Neural cell (in vitro differentiated cells): Measurements from ENCODE around the gene AGRP. TPM values are rescaled to one million over a fixed set of nuclear protein-coding genes. Genes with fewer than 3 reads are reported as not detected.

Experiments used
- H2AFZ ChIP-seq: fragments of 200-600, 300-800 bp; sonication (generic), shearing (Covaris generic); 2 replicates; pipeline ENCODE4 v1.6.0; 2014; ENCODE audit warnings: low read depth, mild to moderate bottlenecking, antibody characterized with exemption, low read length, moderate library complexity
- H3F3A ChIP-seq: fragments of 200-600 bp; shearing (Covaris generic); 2 replicates; pipeline ENCODE4 v1.6.1; 2016; ENCODE audit warnings: mild to moderate bottlenecking, moderate library complexity, mixed read lengths, antibody characterized with exemption, low read length; ENCODE audit not compliant: insufficient read depth, poor library complexity, severe bottlenecking
- H3K27ac ChIP-seq: fragments of 200-600, 300-800 bp; sonication (generic), shearing (Covaris generic); 2 replicates; pipeline ENCODE4 v1.5.1; 2014; ENCODE audit warnings: mild to moderate bottlenecking, low read length, moderate library complexity
- H3K27me3 ChIP-seq: fragments of 300-800, 200-600 bp; sonication (generic), shearing (Covaris generic); 2 replicates; pipeline ENCODE4 v1.6.0; 2014; ENCODE audit warnings: mild to moderate bottlenecking, low read depth, low read length, moderate library complexity; ENCODE audit not compliant: insufficient read depth
- H3K36me3 ChIP-seq: fragments of 300-800, 200-600 bp; sonication (generic), shearing (Covaris generic); 2 replicates; pipeline ENCODE4 v1.5.1; 2014; ENCODE audit warnings: mild to moderate bottlenecking, antibody characterized with exemption, low read length, moderate library complexity; ENCODE audit not compliant: insufficient read depth
- H3K4me2 ChIP-seq: fragments of 300-800, 200-600 bp; sonication (generic), shearing (Covaris generic); 2 replicates; pipeline ENCODE4 v1.6.0; 2014; ENCODE audit warnings: mild to moderate bottlenecking, low read length
- H3K4me3 ChIP-seq: fragments of 300-800, 200-600 bp; sonication (generic), shearing (Covaris generic); 2 replicates; pipeline ENCODE4 v1.5.1; 2014; ENCODE audit warnings: mild to moderate bottlenecking, low read length, moderate library complexity
- H3K79me2 ChIP-seq: fragments of 200-600 bp; shearing (Covaris generic); replicated peaks from 2 replicates; pipeline ENCODE4 v1.6.0; 2014; ENCODE audit warnings: mild to moderate bottlenecking, low read length, moderate library complexity; ENCODE audit not compliant: insufficient read depth
- H3K9ac ChIP-seq: fragments of 300-800, 200-600 bp; sonication (generic), shearing (Covaris generic); 2 replicates; pipeline ENCODE4 v1.6.1; 2016; ENCODE audit warnings: mild to moderate bottlenecking, low read length, mixed read lengths
- H3K9me2 ChIP-seq: fragments of 200-600 bp; shearing (Covaris generic); 2 replicates; pipeline ENCODE4 v1.6.1; 2016; ENCODE audit warnings: mild to moderate bottlenecking, low read length, mixed read lengths; ENCODE audit not compliant: insufficient read depth
- H3K9me3 ChIP-seq: fragments of 200-600, 300-800 bp; sonication (generic), shearing (Covaris generic); 2 replicates; pipeline ENCODE4 v1.6.1; 2016; ENCODE audit warnings: mild to moderate bottlenecking, mixed run types, low read length, moderate library complexity, mixed read lengths
- H4K20me1 ChIP-seq: fragments of 200-600 bp; shearing (Covaris generic); 2 replicates; pipeline ENCODE4 v1.6.1; 2016; ENCODE audit warnings: mild to moderate bottlenecking, mixed run types; ENCODE audit not compliant: insufficient read depth
- CTCF ChIP-seq: fragments of 450-650 bp; IDR thresholded peaks from 2 replicates; pipeline ENCODE4 v1.5.1; 2014; ENCODE audit warnings: antibody characterized with exemption, mild to moderate bottlenecking, moderate library complexity; ENCODE audit not compliant: poor library complexity, severe bottlenecking
- EP300 ChIP-seq: fragments of 450-650 bp; conservative IDR thresholded peaks from 2 replicates; pipeline ENCODE4 v1.6.1; 2014; ENCODE audit warnings: antibody characterized with exemption, mild to moderate bottlenecking, moderate library complexity; ENCODE audit not compliant: poor library complexity, severe bottlenecking
- EZH2 ChIP-seq: fragments of 200-600, 300-800 bp; shearing (Covaris generic), sonication (generic); IDR thresholded peaks from 2 replicates; pipeline ENCODE4 v1.6.1; 2014; ENCODE audit warnings: antibody characterized with exemption, low read length, borderline replicate concordance, mild to moderate bottlenecking; ENCODE audit not compliant: insufficient read depth, poor library complexity, severe bottlenecking
- POLR2AphosphoS5 ChIP-seq: IDR thresholded peaks from 2 replicates; pipeline ENCODE4 v1.6.1; 2012
- RAD21 ChIP-seq: fragments of 450-650 bp; conservative IDR thresholded peaks from 2 replicates; pipeline ENCODE4 v1.6.1; 2014; ENCODE audit warnings: antibody characterized with exemption, mild to moderate bottlenecking, moderate library complexity
- REST ChIP-seq: IDR thresholded peaks from 2 replicates; pipeline ENCODE4 v1.6.1; 2012; ENCODE audit warnings: borderline replicate concordance
- SMC3 ChIP-seq: fragments of 450-650 bp; conservative IDR thresholded peaks from 2 replicates; pipeline ENCODE4 v1.6.1; 2014; ENCODE audit warnings: antibody characterized with exemption, mild to moderate bottlenecking, moderate library complexity; ENCODE audit not compliant: poor library complexity
- polyA plus RNA-seq: library from polyadenylated mRNA; depleted of rRNA; stranded (reverse); fragments of >200 nt; gene quantifications from 2 replicates; pipeline ENCODE4 v1.2.3, GENCODE V29; 2014

The AGRP gene
- polyA plus RNA-seq, 1 donor from 2014 or later, result not detected

GRCh38 chr16:67444259-67445125 lies 38.9 kb downstream of the AGRP start:
- Histone ChIP-seq H2AFZ (no peak overlapping the region), H3F3A (no peaks in the 10 kb centered on the region), H3K27me3 (no peaks in the 10 kb centered on the region), H4K20me1 (no peaks in the 10 kb centered on the region), H3K9me3 (no peaks in the 10 kb centered on the region), H3K9ac (no peak overlapping the region), H3K79me2 (no peaks in the 10 kb centered on the region), H3K4me3 (no peak overlapping the region), H3K9me2 (no peaks in the 10 kb centered on the region), H3K27ac (no peak overlapping the region), H3K4me2 (no peak overlapping the region), H3K36me3 (no peaks in the 10 kb centered on the region)
- TF ChIP-seq RAD21 (no peak), POLR2AphosphoS5 (no peak), SMC3 (no peak), EP300 (no peak), EZH2 (no peak), CTCF (no peak)

GRCh38 chr16:67443265-67443664 lies 40.1 kb downstream of the AGRP start:
- Histone ChIP-seq H4K20me1 (no peaks in the 10 kb centered on the region), H3K36me3 (no peaks in the 10 kb centered on the region), H3F3A (no peaks in the 10 kb centered on the region), H2AFZ (no peak overlapping the region), H3K79me2 (no peaks in the 10 kb centered on the region), H3K4me2 (no peak overlapping the region), H3K27ac (no peak overlapping the region), H3K4me3 (no peak overlapping the region), H3K27me3 (no peaks in the 10 kb centered on the region), H3K9me3 (no peaks in the 10 kb centered on the region), H3K9ac (no peak overlapping the region), H3K9me2 (no peaks in the 10 kb centered on the region)
- no peak for TF ChIP-seq REST
